Testis (tissue), 2 donors: Measurements from ENCODE around the gene SHB.

Experiments
- POLR2A ChIP-seq: fragments of 450-650 bp; IDR thresholded peaks from one replicate; pipeline ENCODE4 v1.6.1; 2017; ENCODE audit warnings: antibody characterized with exemption, mild to moderate bottlenecking, moderate library complexity
- TF ChIP-seq, protein P1 (sequence below), 3 experiments: fragments of 450-650 bp in 2 of 3; fragments of 200-600 bp in 1 of 3; sonication (generic) in 1 of 3; IDR thresholded peaks; one replicate each; pipeline ENCODE4 v1.5.1; 2016 to 2019; ENCODE audit warnings: antibody characterized with exemption in 3 of 3, mild to moderate bottlenecking in 2 of 3, moderate library complexity in 1 of 3

DNA sequence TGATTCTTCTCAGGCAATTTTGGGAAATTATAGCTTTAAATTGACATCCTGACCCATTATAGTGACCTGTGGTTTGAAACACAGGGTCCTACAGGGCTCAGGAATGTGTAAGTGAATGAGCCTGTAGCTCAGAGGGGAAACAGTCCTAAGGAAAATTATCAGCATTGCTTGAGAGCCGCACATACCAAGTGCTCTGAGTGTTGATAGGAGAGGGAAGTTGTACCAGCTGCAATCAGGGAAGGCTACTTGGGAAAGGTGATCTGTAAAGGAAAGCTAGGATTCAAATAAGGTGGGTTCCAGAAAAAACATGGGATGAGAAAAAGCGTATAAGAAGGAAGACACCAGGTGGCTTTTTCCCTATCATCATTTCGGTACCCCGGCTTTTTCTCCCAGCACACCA, 160.7 kb downstream of the SHB start:
- TF ChIP-seq, protein P1, sequence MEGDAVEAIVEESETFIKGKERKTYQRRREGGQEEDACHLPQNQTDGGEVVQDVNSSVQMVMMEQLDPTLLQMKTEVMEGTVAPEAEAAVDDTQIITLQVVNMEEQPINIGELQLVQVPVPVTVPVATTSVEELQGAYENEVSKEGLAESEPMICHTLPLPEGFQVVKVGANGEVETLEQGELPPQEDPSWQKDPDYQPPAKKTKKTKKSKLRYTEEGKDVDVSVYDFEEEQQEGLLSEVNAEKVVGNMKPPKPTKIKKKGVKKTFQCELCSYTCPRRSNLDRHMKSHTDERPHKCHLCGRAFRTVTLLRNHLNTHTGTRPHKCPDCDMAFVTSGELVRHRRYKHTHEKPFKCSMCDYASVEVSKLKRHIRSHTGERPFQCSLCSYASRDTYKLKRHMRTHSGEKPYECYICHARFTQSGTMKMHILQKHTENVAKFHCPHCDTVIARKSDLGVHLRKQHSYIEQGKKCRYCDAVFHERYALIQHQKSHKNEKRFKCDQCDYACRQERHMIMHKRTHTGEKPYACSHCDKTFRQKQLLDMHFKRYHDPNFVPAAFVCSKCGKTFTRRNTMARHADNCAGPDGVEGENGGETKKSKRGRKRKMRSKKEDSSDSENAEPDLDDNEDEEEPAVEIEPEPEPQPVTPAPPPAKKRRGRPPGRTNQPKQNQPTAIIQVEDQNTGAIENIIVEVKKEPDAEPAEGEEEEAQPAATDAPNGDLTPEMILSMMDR (IDR thresholded peaks at IDR 0.05): no peak
- no peak for TF ChIP-seq POLR2A
